ENCODE measurements around the gene CPSF3. TPM values are rescaled to one million over a fixed set of nuclear protein-coding genes. Genes with fewer than 3 reads are reported as not detected.
A peak's percentile ranks its signal among the peaks of the same experiment; 100 is the strongest.

The CPSF3 gene
- total RNA-seq, 4 donors from 2014 or later: 17.6 to 173 (median 22.2) TPM

DNA sequence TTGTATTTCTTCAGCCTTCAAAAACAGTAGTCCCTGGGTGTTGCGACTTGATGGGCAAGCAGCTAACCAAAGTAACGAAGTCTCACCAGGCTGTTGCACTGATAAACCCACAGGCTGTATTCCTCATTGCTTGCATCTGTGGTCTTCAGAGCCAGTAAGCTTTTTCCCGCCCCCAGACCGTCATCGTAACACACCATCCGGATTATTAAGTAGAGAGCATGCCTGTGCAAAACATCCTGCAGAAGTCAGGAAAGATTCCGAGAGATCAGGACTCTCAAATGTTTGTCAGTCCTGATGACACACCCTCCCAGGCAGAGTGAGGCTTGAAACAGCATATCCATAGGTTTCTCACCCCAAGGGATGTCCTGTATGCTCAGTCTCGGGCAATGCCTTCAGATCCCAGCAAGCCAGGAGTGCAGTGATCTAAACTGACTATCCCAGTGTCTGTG is 16.1 kb upstream of the CPSF3 start:
- no peaks in the 10 kb centered on the region for H3K27me3 ChIP-seq
- in situ Hi-C loops (cut with MboI; ENCODE audit: low pct_ligation_motif_present in 1 of 4, low pct_unique_long_range_greater_than_20kb in 1 of 4, low sequenced_read_pairs in 3 of 4) (no loop called here), intact Hi-C loops (cut with DNase I; ENCODE audit: low total_unique reads) (no loop called here)
- no peaks in the 10 kb centered on the region for H3K9me3 ChIP-seq
- TF ChIP-seq EP300 (IDR thresholded peaks at IDR 0.05; ENCODE audit: low read depth) (no peak), POLR2A (IDR thresholded peaks at IDR 0.05) (no peak), POLR2AphosphoS5 (IDR thresholded peaks at IDR 0.05) (no peak)
- TF ChIP-seq, protein P1, sequence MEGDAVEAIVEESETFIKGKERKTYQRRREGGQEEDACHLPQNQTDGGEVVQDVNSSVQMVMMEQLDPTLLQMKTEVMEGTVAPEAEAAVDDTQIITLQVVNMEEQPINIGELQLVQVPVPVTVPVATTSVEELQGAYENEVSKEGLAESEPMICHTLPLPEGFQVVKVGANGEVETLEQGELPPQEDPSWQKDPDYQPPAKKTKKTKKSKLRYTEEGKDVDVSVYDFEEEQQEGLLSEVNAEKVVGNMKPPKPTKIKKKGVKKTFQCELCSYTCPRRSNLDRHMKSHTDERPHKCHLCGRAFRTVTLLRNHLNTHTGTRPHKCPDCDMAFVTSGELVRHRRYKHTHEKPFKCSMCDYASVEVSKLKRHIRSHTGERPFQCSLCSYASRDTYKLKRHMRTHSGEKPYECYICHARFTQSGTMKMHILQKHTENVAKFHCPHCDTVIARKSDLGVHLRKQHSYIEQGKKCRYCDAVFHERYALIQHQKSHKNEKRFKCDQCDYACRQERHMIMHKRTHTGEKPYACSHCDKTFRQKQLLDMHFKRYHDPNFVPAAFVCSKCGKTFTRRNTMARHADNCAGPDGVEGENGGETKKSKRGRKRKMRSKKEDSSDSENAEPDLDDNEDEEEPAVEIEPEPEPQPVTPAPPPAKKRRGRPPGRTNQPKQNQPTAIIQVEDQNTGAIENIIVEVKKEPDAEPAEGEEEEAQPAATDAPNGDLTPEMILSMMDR (IDR thresholded peaks at IDR 0.05): no peak
- peak overlapping the region in 3 of 4 donors; percentile 1 to 29 (median 19) for H3K27ac ChIP-seq
- DNase-seq: no peak
- H3K4me1 ChIP-seq: peaks cover 0 to 17% (median 4%) of the 10 kb centered on the region in 4 donors
- WGBS, 2 donors (ENCODE audit: low coverage in 1 of 2): 90% methylated on average over 8 of the region's 8 CpGs; no CpG with 5 or more reads in 1 of the 2 donors
- no peak overlapping the region for H3K4me3 ChIP-seq
- peaks cover 0 to 14% (median 2%) of the 10 kb centered on the region in 4 donors for H3K36me3 ChIP-seq

DNA sequence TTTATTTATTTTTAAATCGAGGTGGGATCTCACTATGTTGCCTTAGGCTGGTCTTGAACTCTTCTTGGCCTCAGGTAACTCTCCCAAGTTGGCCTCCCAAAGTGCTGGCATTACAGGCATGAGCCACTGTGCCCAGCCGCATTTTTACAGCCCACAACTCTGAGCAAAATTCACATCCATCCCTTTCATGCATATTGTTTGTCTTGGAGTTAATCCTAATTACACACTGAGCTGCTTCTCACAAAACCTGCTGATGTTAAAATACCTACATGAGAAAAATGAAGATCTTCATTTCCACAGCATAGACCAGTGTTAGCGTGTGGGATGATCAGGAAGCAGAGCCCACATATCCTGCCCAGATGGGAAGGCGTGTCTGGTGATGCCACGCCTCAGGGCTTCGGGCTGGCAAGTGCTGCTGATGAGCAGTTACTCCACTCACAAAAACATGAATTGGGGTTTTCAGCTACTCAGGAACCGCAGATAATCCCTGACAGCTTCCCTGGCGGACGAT is 14.8 kb upstream of the CPSF3 start:
- intact Hi-C loops (cut with DNase I; ENCODE audit: low total_unique reads) (no loop called here), in situ Hi-C loops (cut with MboI; ENCODE audit: low pct_ligation_motif_present in 1 of 4, low pct_unique_long_range_greater_than_20kb in 1 of 4, low sequenced_read_pairs in 3 of 4) (no loop called here)
- no peak for DNase-seq
- H3K4me1 ChIP-seq: peaks cover 0 to 11% (median 4%) of the 10 kb centered on the region in 4 donors
- no peaks in the 10 kb centered on the region for H3K27me3 ChIP-seq
- no peak overlapping the region for H3K27ac ChIP-seq
- TF ChIP-seq POLR2A (IDR thresholded peaks at IDR 0.05) (no peak), EP300 (IDR thresholded peaks at IDR 0.05; ENCODE audit: low read depth) (no peak), POLR2AphosphoS5 (IDR thresholded peaks at IDR 0.05) (no peak)
- TF ChIP-seq, protein P1 (IDR thresholded peaks at IDR 0.05): no peak
- no peaks in the 10 kb centered on the region for H3K9me3 ChIP-seq
- H3K36me3 ChIP-seq: peaks cover 0 to 5% (median 2%) of the 10 kb centered on the region in 4 donors
- WGBS, 2 donors (ENCODE audit: low coverage in 1 of 2): 60 to 67% methylated on average over 1 to 9 of the region's 9 CpGs
- no peak overlapping the region for H3K4me3 ChIP-seq

DNA sequence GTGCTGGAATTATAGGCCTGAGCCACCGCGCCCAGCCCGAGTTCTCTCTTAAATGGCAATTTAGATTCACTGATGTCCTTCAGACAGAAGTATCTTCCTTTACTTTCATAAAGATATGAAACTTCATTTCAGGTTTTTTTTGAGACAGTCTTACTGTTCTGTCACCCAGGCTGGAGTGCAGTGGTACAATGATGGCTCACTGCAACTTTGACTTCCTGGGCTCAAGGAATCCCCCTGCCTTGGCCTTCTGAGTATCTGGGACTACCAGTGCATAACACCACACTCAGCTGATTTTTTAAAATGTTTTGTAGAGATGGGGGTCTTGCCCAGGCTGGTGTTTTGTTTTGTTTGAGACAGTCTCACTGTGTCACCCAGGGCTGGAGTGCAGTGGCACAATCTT is 13.3 kb upstream of the CPSF3 start:
- H3K4me3 ChIP-seq: no peak overlapping the region
- intact Hi-C loops (cut with DNase I; ENCODE audit: low total_unique reads): no loop called here
- no peaks in the 10 kb centered on the region for H3K27me3 ChIP-seq
- no peak for DNase-seq
- H3K9me3 ChIP-seq: no peaks in the 10 kb centered on the region
- in situ Hi-C loops (cut with MboI; ENCODE audit: low pct_ligation_motif_present in 1 of 4, low pct_unique_long_range_greater_than_20kb in 1 of 4, low sequenced_read_pairs in 3 of 4): no loop called here
- no peaks in the 10 kb centered on the region for H3K4me1 ChIP-seq
- H3K27ac ChIP-seq: no peak overlapping the region
- 97% methylated on average over 3 of the region's 3 CpGs; no CpG with 5 or more reads in 1 of the 2 donors for WGBS, 2 donors (ENCODE audit: low coverage in 1 of 2)
- peaks cover 0 to 5% (median 2%) of the 10 kb centered on the region in 4 donors for H3K36me3 ChIP-seq
- no peak for TF ChIP-seq POLR2A (IDR thresholded peaks at IDR 0.05)
- TF ChIP-seq, protein P1 (IDR thresholded peaks at IDR 0.05): no peak
- TF ChIP-seq POLR2AphosphoS5 (IDR thresholded peaks at IDR 0.05): no peak
- no peak for TF ChIP-seq EP300 (IDR thresholded peaks at IDR 0.05; ENCODE audit: low read depth)

DNA sequence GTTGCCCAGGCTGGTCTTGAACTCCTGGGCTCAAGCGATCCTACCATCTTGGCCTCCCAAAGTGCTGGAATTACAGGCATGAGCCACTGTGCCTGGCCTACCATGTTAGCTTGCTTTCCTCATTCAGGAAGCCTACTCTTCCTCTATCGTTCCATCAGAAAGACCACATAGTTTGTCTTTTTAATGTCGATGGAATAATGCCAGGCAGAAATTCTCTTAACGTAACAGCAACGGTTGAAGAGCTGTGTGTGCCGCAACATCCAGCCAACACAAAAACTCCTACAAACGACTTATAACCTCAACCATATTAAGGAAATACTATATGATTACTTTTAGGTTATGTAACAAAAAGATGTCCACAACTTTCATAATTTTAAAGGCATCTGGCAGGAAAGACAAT is 10.7 kb upstream of the CPSF3 start:
- in situ Hi-C loops (cut with MboI; ENCODE audit: low pct_ligation_motif_present in 1 of 4, low pct_unique_long_range_greater_than_20kb in 1 of 4, low sequenced_read_pairs in 3 of 4): no loop called here
- intact Hi-C loops (cut with DNase I; ENCODE audit: low total_unique reads): no loop called here
- TF ChIP-seq, protein P1 (IDR thresholded peaks at IDR 0.05): no peak
- no peak for TF ChIP-seq POLR2AphosphoS5 (IDR thresholded peaks at IDR 0.05)
- TF ChIP-seq EP300 (IDR thresholded peaks at IDR 0.05; ENCODE audit: low read depth): no peak
- no peak for TF ChIP-seq POLR2A (IDR thresholded peaks at IDR 0.05)
- Histone ChIP-seq H3K4me3 (no peak overlapping the region), H3K4me1 (no peaks in the 10 kb centered on the region), H3K9me3 (no peaks in the 10 kb centered on the region), H3K36me3 (peaks cover 0 to 5% (median 2%) of the 10 kb centered on the region in 4 donors), H3K27ac (no peak overlapping the region), H3K27me3 (no peaks in the 10 kb centered on the region)
- no peak for DNase-seq
- 71 to 80% methylated on average over 5 to 7 of the region's 7 CpGs for WGBS, 2 donors (ENCODE audit: low coverage in 1 of 2)

Data from transverse colon (tissue), 4 donors.